HG03196 (cell line): ENCODE results near the gene NRXN3.
"Not testable (repeated sequence)": the region's sequence is repeated elsewhere in the genome, so short reads cannot be mapped to it uniquely, and the experiment has no call there.

Source experiments
- ATAC-seq: cut with Tn5 transposase; IDR thresholded peaks from one replicate; pipeline ENCODE4 v1.9.1; 2021; ENCODE audit not compliant: unreplicated experiment

Gene NRXN3

DNA sequence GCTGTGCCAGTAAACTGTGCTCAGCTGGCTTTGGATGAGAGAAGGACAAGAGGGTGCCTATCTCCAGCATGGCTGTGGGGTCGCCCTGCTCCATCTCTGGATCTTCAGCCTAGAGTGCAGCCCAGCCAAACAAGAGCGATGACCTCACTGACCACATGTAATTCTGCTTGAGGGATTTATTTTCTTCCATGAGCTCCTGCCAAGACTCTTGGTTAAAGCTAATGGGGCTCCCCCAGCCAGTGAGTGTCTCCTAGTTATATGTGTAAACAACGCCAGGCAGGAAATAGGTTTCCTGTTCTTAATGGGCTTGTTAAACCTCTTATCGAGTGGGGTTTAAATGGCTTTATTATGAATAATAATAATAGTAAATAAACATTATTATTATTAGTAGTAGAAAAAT, 397.2 kb downstream of the NRXN3 start:
- ATAC-seq, result no peak

DNA sequence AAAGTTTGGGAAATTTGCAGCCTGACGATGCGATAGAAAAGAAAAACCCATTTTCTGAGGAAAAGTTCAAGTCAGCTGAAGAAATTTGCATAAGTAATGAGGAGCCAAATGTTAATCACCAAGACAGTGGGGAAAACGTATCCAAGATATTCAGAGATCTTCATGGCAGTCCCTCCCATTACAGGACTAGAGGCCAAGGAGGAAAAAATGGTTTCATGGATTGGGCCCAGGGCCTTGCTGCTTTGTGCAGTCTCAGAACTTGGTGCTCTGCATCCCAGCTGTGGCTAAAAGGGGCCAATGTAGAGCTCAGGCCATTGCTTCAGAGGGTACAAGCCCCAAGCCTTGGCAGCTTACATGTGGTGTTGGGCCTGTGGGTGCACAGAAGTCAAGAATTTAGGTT, 403.6 kb downstream of the NRXN3 start:
- ATAC-seq, result not testable (repeated sequence)

DNA sequence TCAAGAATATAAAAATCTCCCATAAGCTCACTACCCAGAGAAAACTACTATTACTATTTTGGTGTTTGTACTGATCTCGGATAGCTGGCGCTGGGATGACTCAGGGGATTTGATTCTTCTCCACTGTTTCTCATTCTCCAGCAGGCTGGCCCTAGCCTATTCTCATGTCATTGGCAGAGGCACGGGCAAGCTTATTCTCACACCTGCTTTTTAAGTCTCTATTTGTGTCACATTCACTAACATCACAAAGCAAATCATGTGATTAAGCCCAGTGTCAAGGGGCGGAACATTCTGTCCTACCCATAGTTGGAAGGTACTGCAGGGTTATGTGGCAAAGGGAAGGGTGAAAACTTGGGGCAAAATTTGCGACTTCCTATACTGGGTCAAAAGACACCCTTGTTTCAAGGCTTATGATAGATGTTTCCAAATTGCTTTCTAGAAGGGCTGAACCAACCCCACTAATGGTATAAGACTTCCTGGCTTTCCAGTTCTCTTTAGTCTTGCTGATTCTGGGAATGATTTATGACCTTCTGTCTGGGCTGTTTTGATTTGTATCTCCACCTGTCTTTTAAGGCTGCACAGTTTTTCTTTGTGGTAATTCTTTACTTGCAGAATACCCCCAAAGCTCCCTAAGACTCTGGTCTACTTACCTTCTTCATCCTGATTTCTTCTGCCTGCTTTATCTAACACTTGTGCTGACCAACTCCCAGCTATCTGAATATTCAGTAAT, 406.4 kb downstream of the NRXN3 start:
- ATAC-seq, result no peak

DNA sequence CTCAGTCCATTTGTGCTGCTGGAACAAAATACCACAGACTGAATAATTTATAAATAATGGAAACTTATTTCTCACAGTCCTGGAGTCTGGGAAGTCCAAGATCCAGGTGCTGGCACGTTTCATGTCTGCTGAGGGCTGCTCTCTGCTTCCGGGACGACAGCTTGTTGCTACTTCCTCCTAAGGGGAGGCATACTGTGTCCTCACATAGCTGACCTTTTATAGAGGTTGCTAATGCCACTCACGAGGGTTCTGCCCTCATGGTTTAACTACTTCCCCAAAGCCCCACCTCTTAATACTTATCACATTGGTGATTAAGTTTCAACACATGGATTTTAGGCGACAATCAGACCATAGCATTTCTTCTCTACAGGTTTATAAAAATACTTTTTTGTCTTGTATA, 411.1 kb downstream of the NRXN3 start:
- ATAC-seq, result no peak

DNA sequence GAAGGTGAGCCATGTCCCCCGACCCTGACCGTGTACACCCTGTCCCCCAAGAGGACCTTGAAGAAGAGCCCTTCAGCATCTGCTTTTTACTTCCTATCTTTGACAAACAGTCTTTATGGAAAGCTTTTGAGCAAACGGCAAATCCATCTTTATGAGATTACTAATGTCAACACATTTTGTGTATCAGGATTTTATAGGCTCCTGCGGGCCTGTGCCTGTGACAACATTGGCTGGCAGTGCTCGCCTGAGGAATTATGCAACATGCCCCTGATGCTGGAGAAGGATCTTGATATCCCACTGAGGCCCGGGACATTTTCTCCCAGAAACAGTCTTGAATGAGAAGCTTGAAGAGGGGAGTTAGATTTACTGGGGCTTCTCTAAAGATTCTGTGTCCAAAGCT, 416.5 kb downstream of the NRXN3 start:
- no peak for ATAC-seq

DNA sequence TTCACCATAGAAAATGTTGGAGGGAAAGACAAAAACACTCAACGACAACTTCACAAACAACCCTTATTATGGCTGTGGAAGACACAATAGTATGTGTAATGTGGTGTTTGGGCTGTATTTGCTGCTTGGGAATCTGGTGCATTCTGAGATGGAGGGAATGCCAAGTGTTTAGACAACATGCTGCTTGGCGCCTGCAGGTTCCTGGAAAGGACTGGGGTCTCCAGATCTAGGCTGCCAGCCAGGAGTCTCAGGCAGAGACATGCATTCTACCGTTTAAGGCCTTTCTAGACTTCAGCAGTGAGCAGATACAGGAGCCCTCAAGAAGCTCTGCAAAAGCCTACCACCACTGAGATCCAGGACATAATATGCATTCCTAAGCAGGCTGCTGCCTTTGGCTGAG, 418.7 kb downstream of the NRXN3 start:
- ATAC-seq, result no peak

DNA sequence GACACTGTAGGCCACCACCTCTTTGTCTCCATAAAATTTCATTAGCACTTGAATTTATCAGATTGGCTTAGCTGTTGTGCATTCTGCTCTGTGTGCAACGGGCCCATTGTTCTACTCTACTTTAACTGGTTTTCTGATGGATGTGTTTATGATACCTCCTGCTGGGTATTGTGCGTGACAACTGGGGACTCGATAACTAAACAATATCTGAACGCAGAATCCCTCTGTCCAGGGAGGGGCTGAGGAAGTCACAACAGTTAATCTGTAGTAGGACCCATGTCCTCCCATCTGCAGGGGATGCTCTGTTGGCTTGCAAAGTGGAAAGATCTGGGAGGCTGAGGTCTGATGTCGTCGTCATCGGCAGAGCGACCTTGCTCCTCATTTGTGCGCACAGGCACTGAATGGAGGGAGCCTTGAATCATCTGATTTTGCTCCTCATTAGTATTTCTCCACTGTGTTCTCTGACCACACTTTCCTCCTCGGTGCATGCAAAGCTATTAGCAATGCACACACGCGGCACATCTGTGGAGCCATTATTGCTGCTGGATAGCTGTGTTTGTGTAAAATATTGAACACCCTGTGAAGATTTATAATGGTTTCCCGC, 422.5 kb downstream of the NRXN3 start:
- ATAC-seq, result no peak

DNA sequence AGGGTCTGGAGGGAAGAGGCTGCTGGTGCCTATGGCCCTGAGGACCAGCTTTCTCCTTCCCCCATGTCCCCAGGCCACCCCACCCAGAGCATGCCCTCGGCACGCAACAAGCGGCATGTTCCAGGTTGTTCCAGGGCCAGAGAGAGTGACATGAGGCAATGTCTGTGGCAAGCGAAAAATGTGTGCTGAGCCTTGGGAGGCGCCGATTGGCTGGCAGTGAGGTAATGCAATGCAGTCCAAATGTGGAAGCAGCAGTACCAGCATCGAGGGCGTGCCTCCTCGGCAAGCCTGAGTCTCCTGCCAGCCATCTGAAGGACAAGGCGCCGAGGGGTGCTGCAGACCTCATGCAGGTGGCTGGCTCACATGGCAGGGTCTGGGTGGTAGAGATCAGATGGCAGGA, 423.8 kb downstream of the NRXN3 start:
- no peak for ATAC-seq

DNA sequence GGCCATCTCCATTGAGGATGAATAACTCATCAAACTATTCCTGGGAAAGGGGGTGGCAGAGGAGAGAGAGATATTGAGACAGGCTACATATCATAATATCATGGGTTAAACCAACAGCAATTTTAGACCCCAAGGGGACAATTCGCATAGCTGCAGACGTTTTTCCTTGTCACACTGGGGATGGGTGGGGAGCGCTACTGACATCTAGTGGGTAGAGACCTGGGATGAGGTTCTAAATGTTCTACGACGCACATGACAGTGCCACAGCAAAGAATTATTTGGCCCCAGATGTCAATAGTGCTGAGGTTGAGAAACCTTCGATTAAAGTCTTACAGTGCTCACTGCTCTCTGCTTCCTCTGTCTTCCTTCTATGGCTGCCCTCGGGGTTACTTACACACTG, 425.6 kb downstream of the NRXN3 start:
- ATAC-seq, result no peak

DNA sequence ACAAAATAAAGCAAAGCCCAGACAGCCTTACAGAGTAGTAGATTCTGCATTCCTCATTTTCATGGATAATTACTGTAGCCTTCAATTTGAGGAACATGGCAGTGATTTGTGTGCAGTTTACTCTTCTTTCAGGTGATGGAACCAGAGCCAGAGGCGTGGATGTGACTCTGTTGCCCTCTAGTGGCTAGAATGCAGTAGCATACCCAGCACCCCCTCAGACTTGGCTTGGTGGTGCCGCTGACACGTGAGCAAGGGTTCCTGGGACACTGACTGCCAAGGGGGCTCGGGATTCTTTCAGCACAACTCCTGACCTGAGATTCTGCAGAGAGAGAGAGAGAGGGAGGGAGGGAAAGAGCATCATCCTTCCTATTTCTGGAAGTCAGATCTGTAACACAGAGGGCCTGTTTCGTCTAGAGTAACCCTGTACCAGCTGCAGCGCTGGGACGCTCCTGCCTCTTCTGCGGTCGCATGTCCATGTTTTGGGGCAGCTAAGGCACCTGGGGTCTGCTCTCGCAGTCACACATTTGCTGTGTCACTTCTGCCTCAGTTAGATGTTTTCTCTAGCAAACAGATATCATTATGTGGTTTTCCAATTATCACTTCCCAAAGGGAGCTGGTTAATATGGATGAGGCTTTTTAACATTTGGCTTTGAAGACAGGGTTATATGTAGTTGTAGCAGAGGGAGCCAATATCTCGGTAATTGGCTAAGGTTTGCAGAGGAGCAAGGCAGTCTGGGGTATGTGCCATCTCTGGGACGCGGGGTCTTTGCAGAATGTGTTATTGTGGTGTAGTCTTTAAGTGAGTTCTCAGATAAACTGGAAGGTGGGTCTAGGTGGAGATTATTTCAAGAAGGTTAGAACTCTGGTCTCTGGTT, 428.1 kb downstream of the NRXN3 start:
- peak; percentile 83 for ATAC-seq

DNA sequence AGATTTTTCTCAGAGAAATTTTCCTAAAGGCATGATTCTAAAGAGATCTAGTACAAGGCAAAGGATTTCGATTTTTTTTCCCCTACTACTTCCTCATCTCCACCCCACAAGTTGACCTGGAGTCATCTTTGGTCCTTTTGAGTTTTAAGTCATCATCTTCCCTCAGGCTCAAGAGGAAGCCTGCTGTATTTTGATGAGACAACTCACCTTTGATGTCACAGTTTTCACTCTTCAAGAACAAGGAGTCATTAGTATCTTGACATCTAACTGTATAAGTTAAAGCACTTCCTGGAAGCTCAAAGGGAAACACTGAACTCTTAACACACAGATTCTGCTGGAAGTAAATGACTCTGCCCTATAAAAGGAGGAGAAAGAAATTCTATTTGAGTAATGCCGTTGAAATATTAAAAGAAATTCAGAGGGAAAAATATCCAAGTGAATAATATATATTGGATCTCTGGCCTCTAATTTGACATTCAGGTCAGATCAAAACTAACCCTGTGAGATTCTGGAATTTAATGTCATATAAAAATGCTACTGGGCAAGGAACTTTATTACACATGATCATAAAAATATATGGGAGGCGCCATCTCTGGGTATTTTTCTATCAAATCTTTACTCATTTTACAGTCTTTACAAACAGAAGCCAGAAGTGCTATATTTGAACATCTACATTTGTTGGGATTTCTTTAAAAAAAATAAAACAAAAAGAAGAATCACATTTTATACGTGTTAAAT, 435.0 kb downstream of the NRXN3 start:
- ATAC-seq, result no peak

DNA sequence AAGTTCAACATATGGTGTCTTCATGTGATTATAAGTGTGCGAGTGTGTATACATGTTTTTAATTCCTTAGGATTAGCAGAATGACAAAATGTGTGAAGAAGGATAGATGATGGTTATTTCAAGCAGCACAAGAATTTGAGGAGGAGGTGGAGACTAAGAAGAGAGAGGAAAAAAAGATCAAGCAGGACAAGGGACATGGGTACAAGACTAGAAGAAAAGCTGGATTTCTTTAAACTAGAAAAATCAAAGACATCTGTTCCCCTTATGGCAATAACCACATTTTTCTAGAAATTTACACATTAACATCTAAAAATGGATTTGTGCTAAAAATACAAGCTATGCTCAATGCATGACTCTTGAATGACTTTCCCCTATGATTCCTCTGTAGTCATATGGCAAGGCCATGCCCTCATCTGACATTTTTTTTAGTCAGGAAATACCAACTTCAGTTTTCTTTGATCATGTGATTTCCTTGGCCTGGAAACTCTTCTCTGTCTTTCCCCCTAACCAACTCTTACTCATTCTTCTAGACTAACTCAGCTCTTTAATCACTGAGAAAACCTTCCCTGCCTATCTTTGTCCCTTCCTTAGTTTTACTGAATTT, 435.8 kb downstream of the NRXN3 start:
- ATAC-seq, result no peak

DNA sequence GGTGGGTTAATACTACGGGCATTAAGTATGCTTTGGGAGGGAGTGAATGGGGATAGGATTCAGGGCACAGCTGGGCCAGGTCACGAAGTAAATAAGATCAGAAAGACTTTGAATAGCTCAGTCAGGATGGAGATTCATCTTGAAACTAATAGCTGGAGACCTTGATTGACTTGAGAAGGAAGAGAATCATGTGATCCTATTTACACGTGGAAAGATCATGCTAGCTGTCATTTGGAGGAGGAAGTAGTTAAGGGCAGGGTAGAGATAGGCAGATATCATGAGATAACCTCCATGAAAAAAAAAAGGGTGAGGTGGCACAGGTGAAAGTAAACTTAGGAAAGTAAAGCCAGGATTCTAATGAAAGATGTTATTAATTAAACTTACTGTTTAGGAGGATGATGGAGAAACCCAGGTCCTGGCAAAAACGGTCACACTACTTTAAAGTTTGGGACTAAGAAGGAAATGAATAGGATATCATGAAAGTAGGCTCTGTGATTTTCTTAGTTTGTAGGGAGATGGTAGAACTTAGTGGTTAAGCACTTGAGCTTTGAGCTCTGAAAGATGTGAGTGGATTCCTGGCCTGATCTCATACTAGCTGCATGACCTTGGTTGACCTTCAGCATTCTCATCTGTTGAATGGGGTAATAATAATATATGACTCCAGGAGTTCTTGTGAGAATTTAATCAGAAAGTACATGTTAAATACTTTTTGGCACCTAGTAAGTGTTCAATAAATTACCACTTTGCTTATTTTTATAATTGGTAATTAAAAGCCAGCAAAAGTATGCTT, 439.0 kb downstream of the NRXN3 start:
- no peak for ATAC-seq

DNA sequence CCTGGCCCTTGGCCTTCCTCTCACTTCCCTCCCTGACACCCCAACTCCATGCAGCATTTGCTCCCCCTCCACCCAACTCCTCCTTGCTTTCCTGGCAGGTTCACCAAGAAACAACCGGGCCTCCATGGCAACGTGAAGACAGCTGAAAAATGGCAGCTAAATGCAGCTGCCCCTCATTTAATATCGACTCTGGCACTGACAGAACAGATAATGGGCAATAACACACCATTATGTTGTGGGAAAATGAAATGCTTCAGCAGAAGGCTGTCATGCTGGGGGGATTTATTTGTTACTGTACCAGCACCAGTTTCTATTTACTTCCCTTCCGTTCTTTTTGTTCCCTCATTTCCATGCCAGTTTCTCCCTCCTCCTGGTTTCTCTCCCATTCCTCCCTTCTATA, 440.8 kb downstream of the NRXN3 start:
- ATAC-seq, result no peak

DNA sequence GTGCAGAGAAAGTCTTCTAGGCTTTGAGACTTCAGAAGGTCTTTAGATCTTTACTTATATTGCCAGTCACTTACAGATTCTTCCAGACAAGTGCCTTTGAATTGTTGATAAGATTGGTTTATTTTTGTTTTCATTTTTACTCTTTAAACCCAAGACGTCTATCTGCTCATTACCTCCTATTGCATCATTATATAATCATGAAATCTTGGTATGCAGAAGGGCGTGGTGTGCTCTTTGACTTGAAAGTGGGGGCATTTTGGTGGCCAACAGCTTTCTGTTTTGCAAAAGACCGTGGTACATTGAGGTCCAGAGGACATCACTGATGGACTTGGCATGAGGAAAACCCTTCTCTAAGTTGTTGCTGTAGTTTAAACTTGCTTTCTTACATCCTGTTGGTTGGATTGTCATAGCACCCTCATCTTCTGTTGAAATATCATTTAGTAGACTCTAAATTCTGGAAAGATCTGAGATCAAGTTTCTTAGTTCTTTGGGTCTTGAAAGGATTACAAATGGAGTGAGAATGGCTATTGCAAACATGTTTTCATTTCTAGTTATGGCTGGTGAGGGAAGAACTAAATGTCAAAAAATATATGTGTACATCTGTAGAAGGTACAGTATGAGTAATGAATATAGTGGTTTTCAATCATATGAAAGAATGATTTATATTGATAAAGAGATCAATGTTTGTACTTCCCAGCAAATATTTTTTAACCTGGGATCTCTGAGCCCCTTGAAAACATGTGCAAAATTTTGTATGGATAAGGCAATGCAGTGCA, 441.8 kb downstream of the NRXN3 start:
- ATAC-seq, result no peak

DNA sequence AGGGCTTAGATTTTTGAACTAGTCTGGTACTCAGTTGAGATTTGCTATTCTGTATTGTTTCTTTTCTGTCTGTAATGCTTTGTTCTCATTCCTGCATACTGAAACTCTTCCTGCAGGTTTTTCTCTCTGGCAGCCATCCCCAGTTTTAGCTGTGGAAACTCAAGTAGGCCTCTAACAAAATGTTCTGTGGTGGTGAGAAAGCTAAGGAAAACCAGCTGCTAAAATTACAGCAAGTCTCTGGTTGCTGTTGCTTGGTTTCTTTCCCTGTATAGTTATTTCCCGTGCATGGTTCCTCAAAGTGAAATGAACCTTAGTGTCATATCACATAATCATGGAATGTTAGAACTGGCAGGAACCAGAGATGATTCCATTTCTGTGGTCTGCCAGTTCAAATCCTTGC, 442.5 kb downstream of the NRXN3 start:
- no peak for ATAC-seq

DNA sequence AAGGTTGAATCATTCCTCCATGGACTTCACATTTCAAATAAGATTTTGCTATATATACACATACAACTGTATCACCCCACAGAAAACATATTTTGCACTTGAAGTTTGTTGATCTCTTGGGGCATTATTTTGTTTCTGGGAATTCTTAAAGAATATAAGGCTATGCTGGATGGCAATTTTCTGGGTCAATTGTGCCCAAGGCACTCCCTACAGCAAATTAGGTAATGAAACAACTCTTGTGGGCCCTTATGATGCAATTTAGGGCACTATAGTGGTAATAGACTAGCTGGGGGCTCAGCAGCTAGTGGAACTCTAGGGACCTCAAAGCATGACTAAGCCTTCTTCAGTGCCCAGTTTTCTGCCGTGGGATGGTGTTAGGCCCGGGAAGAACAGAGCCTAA, 444.4 kb downstream of the NRXN3 start:
- ATAC-seq, result no peak

DNA sequence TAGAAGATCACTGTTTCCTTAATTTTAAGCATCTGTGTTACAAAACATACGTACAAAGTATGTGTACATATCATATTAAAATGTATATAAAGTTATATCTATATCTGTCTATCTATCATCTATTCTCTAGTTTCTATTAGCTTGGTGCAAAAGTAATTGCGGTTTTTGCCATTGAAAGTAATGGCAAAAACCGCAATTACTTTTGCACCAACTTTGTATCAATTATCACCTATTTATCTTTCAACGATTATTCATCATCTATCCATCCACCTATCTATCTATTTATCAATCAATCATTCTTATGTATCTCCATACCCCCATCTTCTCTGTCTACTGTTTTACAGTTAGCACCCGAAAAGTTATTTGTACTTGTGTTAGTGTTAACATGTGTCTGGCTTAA, 447.6 kb downstream of the NRXN3 start:
- no peak for ATAC-seq

DNA sequence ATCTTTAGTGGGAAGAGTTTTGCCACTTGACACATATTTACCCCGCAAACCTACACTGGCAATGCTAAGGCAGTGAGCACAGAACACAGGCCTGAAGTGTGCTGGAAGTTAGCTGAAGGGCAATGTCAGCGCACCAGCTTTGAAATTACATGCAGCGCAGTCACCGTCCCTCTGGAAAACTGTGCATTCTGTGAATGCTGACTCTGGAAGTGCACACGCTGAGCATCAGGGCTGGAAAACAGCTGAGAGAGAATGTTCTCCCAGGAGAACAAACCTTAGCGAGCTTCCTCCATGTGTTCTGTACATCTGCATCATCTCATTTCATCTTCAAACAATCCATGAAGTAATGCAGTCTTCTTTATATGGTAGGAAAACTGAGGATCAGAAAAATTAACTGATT, 448.2 kb downstream of the NRXN3 start:
- no peak for ATAC-seq
